Liver (tissue), 9 donors: ENCODE results near the gene NRG3. TPM values are rescaled to one million over a fixed set of nuclear protein-coding genes. Genes with fewer than 3 reads are reported as not detected.

Source experiments
- DNase-seq: peaks from one replicate; pipeline ENCODE4 v3.0.0-alpha.2; 2017; ENCODE audit warnings: low spot score
- H3K27ac ChIP-seq, 2 donors: one replicate each; pipeline ENCODE4 v1.7.0; 2013; ENCODE audit warnings: inconsistent platforms in 2 of 2, low read length in 2 of 2, control low read depth in 1 of 2, low read depth in 1 of 2, mild to moderate bottlenecking in 1 of 2
- H3K27me3 ChIP-seq, 4 donors: one replicate each; pipeline versions ENCODE4 v1.6.1 to v1.7.0; 2013; ENCODE audit warnings: low read length in 3 of 4, inconsistent platforms in 1 of 4, mild to moderate bottlenecking in 1 of 4, moderate library complexity in 1 of 4; ENCODE audit not compliant: control insufficient read depth in 4 of 4, insufficient read depth in 4 of 4
- H3K36me3 ChIP-seq, 4 donors: one replicate each; pipeline versions ENCODE4 v1.6.1 to v1.7.0; 2013; ENCODE audit warnings: low read length in 3 of 4, mild to moderate bottlenecking in 3 of 4, low read depth in 1 of 4, moderate library complexity in 1 of 4; ENCODE audit not compliant: control insufficient read depth in 4 of 4, insufficient read depth in 3 of 4
- H3K4me1 ChIP-seq, 4 donors: one replicate each; pipeline versions ENCODE4 v1.6.1 to v1.7.0; 2013; ENCODE audit warnings: low read length in 3 of 4, mild to moderate bottlenecking in 3 of 4, moderate library complexity in 1 of 4; ENCODE audit not compliant: control insufficient read depth in 4 of 4, insufficient read depth in 4 of 4
- H3K4me3 ChIP-seq, 3 donors: one replicate each; pipeline versions ENCODE4 v1.6.1 to v1.7.0; 2013; ENCODE audit warnings: low read length in 3 of 3, control low read depth in 1 of 3, low read depth in 1 of 3, mild to moderate bottlenecking in 1 of 3
- H3K9ac ChIP-seq, 2 donors: one replicate each; pipeline ENCODE4 v1.7.0; 2013; ENCODE audit warnings: low read length in 2 of 2, mild to moderate bottlenecking in 2 of 2, moderate library complexity in 2 of 2, control low read depth in 1 of 2, low read depth in 1 of 2
- H3K9me3 ChIP-seq, 4 donors: one replicate each; pipeline versions ENCODE4 v1.6.1 to v1.7.0; 2013; ENCODE audit warnings: low read length in 3 of 4; ENCODE audit not compliant: control insufficient read depth in 4 of 4
- EGR1 ChIP-seq, 2 donors: IDR thresholded peaks; 2 replicates each; pipeline ENCODE4 v1.6.1; 2016 to 2018; ENCODE audit warnings: antibody characterized with exemption in 2 of 2, low read depth in 2 of 2
- FOXA1 ChIP-seq: IDR thresholded peaks from 2 replicates; pipeline ENCODE4 v1.6.1; 2016; ENCODE audit warnings: antibody characterized with exemption
- FOXA2 ChIP-seq: IDR thresholded peaks from 2 replicates; pipeline ENCODE4 v1.6.1; 2016; ENCODE audit warnings: antibody characterized with exemption
- GABPA ChIP-seq, 2 donors: IDR thresholded peaks in 1 of 2; conservative IDR thresholded peaks in 1 of 2; 2 replicates each; pipeline ENCODE4 v1.6.1; 2016; ENCODE audit warnings: antibody characterized with exemption in 2 of 2, mild to moderate bottlenecking in 1 of 2, moderate library complexity in 1 of 2
- HNF4A ChIP-seq, 2 donors: conservative IDR thresholded peaks; 2 replicates each; pipeline ENCODE4 v1.6.1; 2016; ENCODE audit warnings: antibody characterized with exemption in 2 of 2, mild to moderate bottlenecking in 2 of 2
- NR2F2 ChIP-seq: IDR thresholded peaks from 2 replicates; pipeline ENCODE4 v1.6.1; 2016; ENCODE audit warnings: antibody characterized with exemption
- RAD21 ChIP-seq, 2 donors: IDR thresholded peaks; 2 replicates each; pipeline ENCODE4 v1.6.1; 2016; ENCODE audit warnings: antibody characterized with exemption in 2 of 2, mild to moderate bottlenecking in 2 of 2
- RXRA ChIP-seq, 2 donors: IDR thresholded peaks; 2 replicates each; pipeline ENCODE4 v1.6.1; 2017 to 2018; ENCODE audit warnings: antibody characterized with exemption in 2 of 2, mild to moderate bottlenecking in 1 of 2
- TAF1 ChIP-seq: conservative IDR thresholded peaks from 2 replicates; pipeline ENCODE4 v1.6.1; 2016; ENCODE audit warnings: antibody characterized with exemption, mild to moderate bottlenecking
- YY1 ChIP-seq: IDR thresholded peaks from 2 replicates; pipeline ENCODE4 v1.6.1; 2016; ENCODE audit warnings: antibody characterized with exemption, mild to moderate bottlenecking
- WGBS: extraction: QIAGEN DNeasy Blood & Tissue Kit; methylation state at CpG from one replicate; pipeline ENCODE4 v1.1.7; 2013; 5-methylcytosine and 5-hydroxymethylcytosine counted together
- polyA plus RNA-seq, 2 donors: library from polyadenylated mRNA; stranded (reverse) in 1 of 2; unstranded in 1 of 2; fragments of 200-250 nt in 1 of 2; fragments of >200 nt in 1 of 2; fragmentation: Nextera tagmentation in 1 of 2; extraction: Ambion mirVana in 1 of 2; gene quantifications; one replicate each; pipeline versions ENCODE4 v1.2.1 to v1.2.3, GENCODE V29; 2013 to 2015
- total RNA-seq, 2 donors: library from RNA; depleted of rRNA; stranded (reverse); fragments of >200 nt; gene quantifications; one replicate each; pipeline ENCODE4 v1.2.3, GENCODE V29; 2014
- TF ChIP-seq, protein P1 (sequence below): fragments of 150-350 bp; IDR thresholded peaks from 2 replicates; pipeline ENCODE4 v1.5.1; 2017; ENCODE audit warnings: improper control_type of control experiment, low read depth, low read length; ENCODE audit not compliant: missing input control
- TF ChIP-seq, protein P2 (sequence below): IDR thresholded peaks from 2 replicates; pipeline ENCODE4 v1.6.1; 2016; ENCODE audit warnings: antibody characterized with exemption
- TF ChIP-seq, protein P3 (sequence below): IDR thresholded peaks from 2 replicates; pipeline ENCODE4 v1.6.1; 2016; ENCODE audit warnings: antibody characterized with exemption
- TF ChIP-seq, protein P4 (sequence below): IDR thresholded peaks from 2 replicates; pipeline ENCODE4 v1.6.1; 2016; ENCODE audit warnings: antibody characterized with exemption, mild to moderate bottlenecking
- TF ChIP-seq, protein P5 (sequence below): IDR thresholded peaks from 2 replicates; pipeline ENCODE4 v1.6.1; 2016; ENCODE audit warnings: antibody characterized with exemption
- donor health status: healthy.
- donor health status: healthy.
- donor health status: healthy.
- donor health status: healthy.
- donor health status: healthy.

Gene NRG3
- total and polyA plus RNA-seq, 4 donors: 0.24 to 3.7 (median 0.38) TPM

GRCh38 chr10:82922046-82922445 is 1047.1 kb downstream of the NRG3 start (continued):
- TF ChIP-seq, protein P1, sequence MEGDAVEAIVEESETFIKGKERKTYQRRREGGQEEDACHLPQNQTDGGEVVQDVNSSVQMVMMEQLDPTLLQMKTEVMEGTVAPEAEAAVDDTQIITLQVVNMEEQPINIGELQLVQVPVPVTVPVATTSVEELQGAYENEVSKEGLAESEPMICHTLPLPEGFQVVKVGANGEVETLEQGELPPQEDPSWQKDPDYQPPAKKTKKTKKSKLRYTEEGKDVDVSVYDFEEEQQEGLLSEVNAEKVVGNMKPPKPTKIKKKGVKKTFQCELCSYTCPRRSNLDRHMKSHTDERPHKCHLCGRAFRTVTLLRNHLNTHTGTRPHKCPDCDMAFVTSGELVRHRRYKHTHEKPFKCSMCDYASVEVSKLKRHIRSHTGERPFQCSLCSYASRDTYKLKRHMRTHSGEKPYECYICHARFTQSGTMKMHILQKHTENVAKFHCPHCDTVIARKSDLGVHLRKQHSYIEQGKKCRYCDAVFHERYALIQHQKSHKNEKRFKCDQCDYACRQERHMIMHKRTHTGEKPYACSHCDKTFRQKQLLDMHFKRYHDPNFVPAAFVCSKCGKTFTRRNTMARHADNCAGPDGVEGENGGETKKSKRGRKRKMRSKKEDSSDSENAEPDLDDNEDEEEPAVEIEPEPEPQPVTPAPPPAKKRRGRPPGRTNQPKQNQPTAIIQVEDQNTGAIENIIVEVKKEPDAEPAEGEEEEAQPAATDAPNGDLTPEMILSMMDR: no peak
- TF ChIP-seq, protein P2, sequence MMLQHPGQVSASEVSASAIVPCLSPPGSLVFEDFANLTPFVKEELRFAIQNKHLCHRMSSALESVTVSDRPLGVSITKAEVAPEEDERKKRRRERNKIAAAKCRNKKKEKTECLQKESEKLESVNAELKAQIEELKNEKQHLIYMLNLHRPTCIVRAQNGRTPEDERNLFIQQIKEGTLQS: no peak
- no peak for TF ChIP-seq NR2F2
- no peak for TF ChIP-seq GABPA (IDR thresholded peaks at IDR 0.05 in 1 of 2, conservative IDR thresholded peaks at IDR 0.05 in 1 of 2)
- TF ChIP-seq, protein P3, sequence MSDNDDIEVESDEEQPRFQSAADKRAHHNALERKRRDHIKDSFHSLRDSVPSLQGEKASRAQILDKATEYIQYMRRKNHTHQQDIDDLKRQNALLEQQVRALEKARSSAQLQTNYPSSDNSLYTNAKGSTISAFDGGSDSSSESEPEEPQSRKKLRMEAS: no peak

DNA sequence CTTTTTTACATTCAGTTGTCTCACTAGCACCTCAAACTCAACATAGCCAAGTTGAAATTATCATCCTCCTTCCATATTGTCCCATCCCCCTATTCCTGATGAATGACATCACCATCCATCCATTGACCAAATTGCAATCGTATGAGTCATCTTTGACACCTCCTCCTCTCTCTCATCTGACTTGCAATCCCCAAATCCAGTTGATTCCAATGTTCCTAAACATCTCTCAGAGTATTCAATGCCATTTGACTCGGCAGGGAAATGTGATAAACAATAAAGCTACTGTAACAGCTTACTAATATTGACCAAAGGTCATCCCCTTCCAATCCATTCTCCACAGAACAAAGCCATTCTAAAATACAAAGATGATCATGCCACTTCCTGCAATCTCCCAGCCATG is 1047.8 kb downstream of the NRG3 start:
- TF ChIP-seq TAF1 (no peak), HNF4A (conservative IDR thresholded peaks at IDR 0.05) (no peak)
- TF ChIP-seq, protein P2: no peak
- H3K9me3 ChIP-seq: peaks cover 0 to 7% (median 0%) of the 10 kb centered on the region in 4 donors
- no peak for DNase-seq
- no peaks in the 10 kb centered on the region for H3K36me3 ChIP-seq
- H3K9ac ChIP-seq: no peak overlapping the region
- WGBS: 81% methylated on average over 2 of the region's 2 CpGs
- no peak overlapping the region for H3K27ac ChIP-seq
- H3K4me1 ChIP-seq: no peaks in the 10 kb centered on the region
- no peaks in the 10 kb centered on the region for H3K27me3 ChIP-seq
- H3K4me3 ChIP-seq: no peak overlapping the region

DNA sequence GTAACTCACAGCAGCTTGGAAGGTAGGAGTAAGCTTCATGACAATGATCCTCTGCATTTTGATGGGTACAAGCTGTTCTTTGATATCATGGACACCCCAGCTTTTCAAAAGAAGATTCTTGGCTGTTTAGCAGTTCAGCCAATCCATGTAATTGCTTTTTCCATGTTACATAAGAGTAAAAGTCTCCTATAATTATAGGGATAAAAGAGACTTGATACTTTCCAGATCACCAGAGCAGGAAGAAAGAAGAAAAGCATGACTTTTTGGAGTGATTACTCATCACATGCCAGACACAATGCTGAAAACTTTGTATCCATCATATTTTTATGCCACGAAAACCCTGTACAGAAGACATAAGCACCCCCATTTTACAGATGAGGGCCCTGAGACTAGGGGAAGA is 1049.7 kb downstream of the NRG3 start:
- DNase-seq: no peak
- H3K9me3 ChIP-seq: peaks cover 0 to 7% (median 0%) of the 10 kb centered on the region in 4 donors
- no peak overlapping the region for H3K9ac ChIP-seq
- H3K27ac ChIP-seq: no peak overlapping the region
- H3K27me3 ChIP-seq: no peaks in the 10 kb centered on the region
- WGBS: 78% methylated on average over 1 of the region's 1 CpG
- TF ChIP-seq, protein P3: no peak
- TF ChIP-seq FOXA1 (no peak), RXRA (IDR thresholded peaks at IDR 0.05) (no peak), TAF1 (no peak), YY1 (no peak), FOXA2 (no peak), HNF4A (conservative IDR thresholded peaks at IDR 0.05) (no peak), GABPA (IDR thresholded peaks at IDR 0.05 in 1 of 2, conservative IDR thresholded peaks at IDR 0.05 in 1 of 2) (no peak), EGR1 (IDR thresholded peaks at IDR 0.05; ENCODE audit: low read depth in 2 of 2) (no peak), RAD21 (IDR thresholded peaks at IDR 0.05) (no peak)
- TF ChIP-seq, protein P1: no peak
- TF ChIP-seq, protein P4, sequence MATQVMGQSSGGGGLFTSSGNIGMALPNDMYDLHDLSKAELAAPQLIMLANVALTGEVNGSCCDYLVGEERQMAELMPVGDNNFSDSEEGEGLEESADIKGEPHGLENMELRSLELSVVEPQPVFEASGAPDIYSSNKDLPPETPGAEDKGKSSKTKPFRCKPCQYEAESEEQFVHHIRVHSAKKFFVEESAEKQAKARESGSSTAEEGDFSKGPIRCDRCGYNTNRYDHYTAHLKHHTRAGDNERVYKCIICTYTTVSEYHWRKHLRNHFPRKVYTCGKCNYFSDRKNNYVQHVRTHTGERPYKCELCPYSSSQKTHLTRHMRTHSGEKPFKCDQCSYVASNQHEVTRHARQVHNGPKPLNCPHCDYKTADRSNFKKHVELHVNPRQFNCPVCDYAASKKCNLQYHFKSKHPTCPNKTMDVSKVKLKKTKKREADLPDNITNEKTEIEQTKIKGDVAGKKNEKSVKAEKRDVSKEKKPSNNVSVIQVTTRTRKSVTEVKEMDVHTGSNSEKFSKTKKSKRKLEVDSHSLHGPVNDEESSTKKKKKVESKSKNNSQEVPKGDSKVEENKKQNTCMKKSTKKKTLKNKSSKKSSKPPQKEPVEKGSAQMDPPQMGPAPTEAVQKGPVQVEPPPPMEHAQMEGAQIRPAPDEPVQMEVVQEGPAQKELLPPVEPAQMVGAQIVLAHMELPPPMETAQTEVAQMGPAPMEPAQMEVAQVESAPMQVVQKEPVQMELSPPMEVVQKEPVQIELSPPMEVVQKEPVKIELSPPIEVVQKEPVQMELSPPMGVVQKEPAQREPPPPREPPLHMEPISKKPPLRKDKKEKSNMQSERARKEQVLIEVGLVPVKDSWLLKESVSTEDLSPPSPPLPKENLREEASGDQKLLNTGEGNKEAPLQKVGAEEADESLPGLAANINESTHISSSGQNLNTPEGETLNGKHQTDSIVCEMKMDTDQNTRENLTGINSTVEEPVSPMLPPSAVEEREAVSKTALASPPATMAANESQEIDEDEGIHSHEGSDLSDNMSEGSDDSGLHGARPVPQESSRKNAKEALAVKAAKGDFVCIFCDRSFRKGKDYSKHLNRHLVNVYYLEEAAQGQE: no peak
- TF ChIP-seq, protein P5, sequence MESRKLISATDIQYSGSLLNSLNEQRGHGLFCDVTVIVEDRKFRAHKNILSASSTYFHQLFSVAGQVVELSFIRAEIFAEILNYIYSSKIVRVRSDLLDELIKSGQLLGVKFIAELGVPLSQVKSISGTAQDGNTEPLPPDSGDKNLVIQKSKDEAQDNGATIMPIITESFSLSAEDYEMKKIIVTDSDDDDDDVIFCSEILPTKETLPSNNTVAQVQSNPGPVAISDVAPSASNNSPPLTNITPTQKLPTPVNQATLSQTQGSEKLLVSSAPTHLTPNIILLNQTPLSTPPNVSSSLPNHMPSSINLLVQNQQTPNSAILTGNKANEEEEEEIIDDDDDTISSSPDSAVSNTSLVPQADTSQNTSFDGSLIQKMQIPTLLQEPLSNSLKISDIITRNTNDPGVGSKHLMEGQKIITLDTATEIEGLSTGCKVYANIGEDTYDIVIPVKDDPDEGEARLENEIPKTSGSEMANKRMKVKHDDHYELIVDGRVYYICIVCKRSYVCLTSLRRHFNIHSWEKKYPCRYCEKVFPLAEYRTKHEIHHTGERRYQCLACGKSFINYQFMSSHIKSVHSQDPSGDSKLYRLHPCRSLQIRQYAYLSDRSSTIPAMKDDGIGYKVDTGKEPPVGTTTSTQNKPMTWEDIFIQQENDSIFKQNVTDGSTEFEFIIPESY: no peak
- TF ChIP-seq, protein P2: no peak
- H3K4me1 ChIP-seq: no peaks in the 10 kb centered on the region
- no peak overlapping the region for H3K4me3 ChIP-seq
- H3K36me3 ChIP-seq: no peaks in the 10 kb centered on the region
